ENCODE results near the gene FNIP1. TPM values are rescaled to one million over a fixed set of nuclear protein-coding genes. Genes with fewer than 3 reads are reported as not detected.

Gene FNIP1
- total and polyA plus RNA-seq, 2 of the 13 experiments (the other 11 are each of a cell fraction or from before 2014, with no cell fraction given): 10.9 to 29.3 TPM

DNA sequence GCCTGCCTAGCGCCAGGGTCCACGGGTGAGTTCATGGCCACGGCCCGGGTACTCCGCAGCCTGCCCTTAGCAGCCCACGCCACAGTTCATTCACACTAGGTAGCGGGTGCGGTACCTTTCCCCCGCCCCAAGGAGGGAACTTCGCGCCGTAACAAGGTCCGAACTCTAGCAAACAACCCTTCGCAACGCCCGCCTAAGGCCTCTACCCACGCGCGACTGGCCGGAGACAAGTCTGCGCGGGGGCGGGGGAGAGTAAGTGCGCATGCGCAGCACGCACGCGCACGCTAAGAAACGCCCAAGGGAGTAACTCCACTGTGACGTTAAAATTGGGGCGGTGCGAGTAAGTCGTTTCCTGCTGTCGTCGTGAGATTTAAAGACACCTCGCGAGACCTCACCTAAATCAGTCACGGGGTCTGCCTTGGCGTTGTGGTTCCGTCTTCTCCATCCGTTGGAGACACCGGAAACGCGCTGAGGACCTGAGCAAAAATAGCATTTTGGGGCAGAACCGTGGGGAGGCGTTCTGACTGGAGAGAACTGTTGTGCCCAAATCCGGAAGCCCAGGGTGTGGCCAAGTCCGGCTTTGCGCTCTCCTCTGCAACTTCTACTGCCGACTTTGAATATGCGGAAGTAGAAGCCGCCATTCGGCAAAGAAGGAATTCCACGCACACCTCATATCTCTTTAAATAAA, 161.7 kb downstream of the FNIP1 start, which contains the start of gene RAPGEF6 (continued):
- TF ChIP-seq HOXD1 (CRISPR knock-in tag; IDR thresholded peaks at IDR 0.05): no peak
- TF ChIP-seq ZNF33A (CRISPR knock-in tag; IDR thresholded peaks at IDR 0.05; ENCODE audit: borderline replicate concordance): no peak
- no peak for TF ChIP-seq CEBPZ (IDR thresholded peaks at IDR 0.05; ENCODE audit: low read length)
- no peak for TF ChIP-seq RBM22 (optimal IDR thresholded peaks at IDR 0.05; ENCODE audit: low read length)
- TF ChIP-seq, protein P1, sequence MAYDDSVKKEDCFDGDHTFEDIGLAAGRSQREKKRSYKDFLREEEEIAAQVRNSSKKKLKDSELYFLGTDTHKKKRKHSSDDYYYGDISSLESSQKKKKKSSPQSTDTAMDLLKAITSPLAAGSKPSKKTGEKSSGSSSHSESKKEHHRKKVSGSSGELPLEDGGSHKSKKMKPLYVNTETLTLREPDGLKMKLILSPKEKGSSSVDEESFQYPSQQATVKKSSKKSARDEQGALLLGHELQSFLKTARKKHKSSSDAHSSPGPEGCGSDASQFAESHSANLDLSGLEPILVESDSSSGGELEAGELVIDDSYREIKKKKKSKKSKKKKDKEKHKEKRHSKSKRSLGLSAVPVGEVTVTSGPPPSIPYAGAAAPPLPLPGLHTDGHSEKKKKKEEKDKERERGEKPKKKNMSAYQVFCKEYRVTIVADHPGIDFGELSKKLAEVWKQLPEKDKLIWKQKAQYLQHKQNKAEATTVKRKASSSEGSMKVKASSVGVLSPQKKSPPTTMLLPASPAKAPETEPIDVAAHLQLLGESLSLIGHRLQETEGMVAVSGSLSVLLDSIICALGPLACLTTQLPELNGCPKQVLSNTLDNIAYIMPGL (CRISPR knock-in tag; IDR thresholded peaks at IDR 0.05; ENCODE audit: borderline replicate concordance in 1 of 2, low read depth in 1 of 2): peak; percentile 80 to 90
- no peak for TF ChIP-seq MZF1 (CRISPR knock-in tag; IDR thresholded peaks at IDR 0.05; ENCODE audit: borderline replicate concordance)
- TF ChIP-seq, protein P2, sequence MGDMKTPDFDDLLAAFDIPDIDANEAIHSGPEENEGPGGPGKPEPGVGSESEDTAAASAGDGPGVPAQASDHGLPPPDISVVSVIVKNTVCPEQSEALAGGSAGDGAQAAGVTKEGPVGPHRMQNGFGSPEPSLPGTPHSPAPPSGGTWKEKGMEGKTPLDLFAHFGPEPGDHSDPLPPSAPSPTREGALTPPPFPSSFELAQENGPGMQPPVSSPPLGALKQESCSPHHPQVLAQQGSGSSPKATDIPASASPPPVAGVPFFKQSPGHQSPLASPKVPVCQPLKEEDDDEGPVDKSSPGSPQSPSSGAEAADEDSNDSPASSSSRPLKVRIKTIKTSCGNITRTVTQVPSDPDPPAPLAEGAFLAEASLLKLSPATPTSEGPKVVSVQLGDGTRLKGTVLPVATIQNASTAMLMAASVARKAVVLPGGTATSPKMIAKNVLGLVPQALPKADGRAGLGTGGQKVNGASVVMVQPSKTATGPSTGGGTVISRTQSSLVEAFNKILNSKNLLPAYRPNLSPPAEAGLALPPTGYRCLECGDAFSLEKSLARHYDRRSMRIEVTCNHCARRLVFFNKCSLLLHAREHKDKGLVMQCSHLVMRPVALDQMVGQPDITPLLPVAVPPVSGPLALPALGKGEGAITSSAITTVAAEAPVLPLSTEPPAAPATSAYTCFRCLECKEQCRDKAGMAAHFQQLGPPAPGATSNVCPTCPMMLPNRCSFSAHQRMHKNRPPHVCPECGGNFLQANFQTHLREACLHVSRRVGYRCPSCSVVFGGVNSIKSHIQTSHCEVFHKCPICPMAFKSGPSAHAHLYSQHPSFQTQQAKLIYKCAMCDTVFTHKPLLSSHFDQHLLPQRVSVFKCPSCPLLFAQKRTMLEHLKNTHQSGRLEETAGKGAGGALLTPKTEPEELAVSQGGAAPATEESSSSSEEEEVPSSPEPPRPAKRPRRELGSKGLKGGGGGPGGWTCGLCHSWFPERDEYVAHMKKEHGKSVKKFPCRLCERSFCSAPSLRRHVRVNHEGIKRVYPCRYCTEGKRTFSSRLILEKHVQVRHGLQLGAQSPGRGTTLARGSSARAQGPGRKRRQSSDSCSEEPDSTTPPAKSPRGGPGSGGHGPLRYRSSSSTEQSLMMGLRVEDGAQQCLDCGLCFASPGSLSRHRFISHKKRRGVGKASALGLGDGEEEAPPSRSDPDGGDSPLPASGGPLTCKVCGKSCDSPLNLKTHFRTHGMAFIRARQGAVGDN (CRISPR knock-in tag; IDR thresholded peaks at IDR 0.05): peak; percentile 95
- TF ChIP-seq ZNF550 (CRISPR knock-in tag; IDR thresholded peaks at IDR 0.05; ENCODE audit: borderline replicate concordance): no peak
- peak; percentile 53; the same call in 1 of the 2 replicates for TF ChIP-seq GZF1 (CRISPR knock-in tag; IDR thresholded peaks at IDR 0.05)
- TF ChIP-seq, protein P3, sequence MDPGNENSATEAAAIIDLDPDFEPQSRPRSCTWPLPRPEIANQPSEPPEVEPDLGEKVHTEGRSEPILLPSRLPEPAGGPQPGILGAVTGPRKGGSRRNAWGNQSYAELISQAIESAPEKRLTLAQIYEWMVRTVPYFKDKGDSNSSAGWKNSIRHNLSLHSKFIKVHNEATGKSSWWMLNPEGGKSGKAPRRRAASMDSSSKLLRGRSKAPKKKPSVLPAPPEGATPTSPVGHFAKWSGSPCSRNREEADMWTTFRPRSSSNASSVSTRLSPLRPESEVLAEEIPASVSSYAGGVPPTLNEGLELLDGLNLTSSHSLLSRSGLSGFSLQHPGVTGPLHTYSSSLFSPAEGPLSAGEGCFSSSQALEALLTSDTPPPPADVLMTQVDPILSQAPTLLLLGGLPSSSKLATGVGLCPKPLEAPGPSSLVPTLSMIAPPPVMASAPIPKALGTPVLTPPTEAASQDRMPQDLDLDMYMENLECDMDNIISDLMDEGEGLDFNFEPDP (CRISPR knock-in tag; conservative IDR thresholded peaks at IDR 0.05): no peak
- TF ChIP-seq KDM5B (CRISPR knock-in tag; IDR thresholded peaks at IDR 0.05; ENCODE audit: borderline replicate concordance): peak; percentile 73
- TF ChIP-seq RORA (CRISPR knock-in tag; IDR thresholded peaks at IDR 0.05): no peak
- no peak for TF ChIP-seq ZNF543 (CRISPR knock-in tag; IDR thresholded peaks at IDR 0.05)
- no peak for TF ChIP-seq ZFP62 (CRISPR knock-in tag; IDR thresholded peaks at IDR 0.05)
- no peak for TF ChIP-seq GMEB2 (CRISPR knock-in tag; IDR thresholded peaks at IDR 0.05; ENCODE audit: low read depth)

Data from HepG2 (cell line).